ENCODE results near the gene CDS2. TPM values are rescaled to one million over a fixed set of nuclear protein-coding genes. Genes with fewer than 3 reads are reported as not detected.

The CDS2 gene
- total and polyA plus RNA-seq, 10 of the 15 experiments (the other 5 are each of a cell fraction or from before 2014, with no cell fraction given): 11.5 to 94.7 (median 23.1) TPM

DNA sequence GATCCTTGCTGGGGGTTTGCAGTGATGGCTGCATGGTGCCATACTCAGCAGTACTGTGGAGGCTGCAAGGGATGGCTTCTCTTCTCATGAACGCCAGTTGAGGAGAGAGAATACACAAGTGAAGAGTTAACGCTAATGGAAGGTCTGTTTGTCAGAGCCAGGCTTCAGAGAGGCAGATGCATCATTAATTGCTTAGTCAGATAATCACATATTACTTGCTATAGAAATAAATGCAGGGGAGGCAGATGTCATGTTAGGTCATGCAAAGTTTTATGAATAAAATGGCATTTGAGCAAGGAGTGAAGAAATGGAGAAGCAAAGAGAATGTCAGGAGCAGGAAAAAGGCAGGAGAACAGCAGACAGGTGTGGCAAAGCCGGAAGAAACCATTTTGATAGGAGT is 51.2 kb downstream of the CDS2 start:
- Histone ChIP-seq H3K27me3 (replicated peaks in 1 of 2; ENCODE audit: control insufficient read depth in 2 of 2, insufficient read depth in 2 of 2, low read length in 1 of 2) (no peaks in the 10 kb centered on the region), H3K79me2 (ENCODE audit: control insufficient read depth, insufficient read depth, low read length) (no peaks in the 10 kb centered on the region), H4K20me1 (ENCODE audit: control insufficient read depth, insufficient read depth) (no peaks in the 10 kb centered on the region; the same call in 1 of the 2 replicates), H3K9me3 (replicated peaks; ENCODE audit: control insufficient read depth, insufficient read depth, low read length) (no peaks in the 10 kb centered on the region), H2AFZ (ENCODE audit: control insufficient read depth, low read depth, low read length) (no peak overlapping the region), H3K9ac (ENCODE audit: control insufficient read depth, insufficient read depth, low read length) (no peak overlapping the region), H3K36me3 (ENCODE audit: control insufficient read depth in 2 of 2, insufficient read depth in 2 of 2, low read length in 1 of 2) (peaks cover 9 to 12% of the 10 kb centered on the region in 2 experiments), H3K4me1 (ENCODE audit: control insufficient read depth, insufficient read depth, low read length) (peaks cover 5% of the 10 kb centered on the region), H3K4me2 (ENCODE audit: control insufficient read depth, insufficient read depth) (no peak overlapping the region), H3K4me3 (no peak overlapping the region), H3K27ac (ENCODE audit: control insufficient read depth, insufficient read depth) (no peak overlapping the region)
- intact Hi-C loops (cut with micrococcal nuclease; ENCODE audit: unreplicated experiment): no loop called here
- FAIRE-seq (no peak), ATAC-seq (no peak), DNase-seq (ENCODE audit: low read depth, low spot score) (no peak)
- RAD21 ChIA-PET (ENCODE audit: unreplicated experiment): no interaction called here
- SMC1A ChIA-PET (ENCODE audit: uncharacterized antibody, unreplicated experiment): no interaction called here
- CTCF ChIA-PET: no interaction called here
- TF ChIP-seq BMI1 (IDR thresholded peaks at IDR 0.05; ENCODE audit: borderline replicate concordance) (no peak), CBX5 (IDR thresholded peaks at IDR 0.05; ENCODE audit: low read depth) (no peak), CHD4 (IDR thresholded peaks at IDR 0.05) (no peak), MYB (IDR thresholded peaks at IDR 0.05; ENCODE audit: borderline replicate concordance, low read depth, low read length) (no peak), CHD1 (IDR thresholded peaks at IDR 0.05; ENCODE audit: low read depth, low read length) (no peak), USF2 (IDR thresholded peaks at IDR 0.05; ENCODE audit: borderline replicate concordance, low read depth, low read length) (no peak), MXI1 (IDR thresholded peaks at IDR 0.05; ENCODE audit: low read depth, low read length) (no peak), NFYB (IDR thresholded peaks at IDR 0.05; ENCODE audit: insufficient read depth, low read depth, low read length) (no peak)
- TF ChIP-seq, protein P1, sequence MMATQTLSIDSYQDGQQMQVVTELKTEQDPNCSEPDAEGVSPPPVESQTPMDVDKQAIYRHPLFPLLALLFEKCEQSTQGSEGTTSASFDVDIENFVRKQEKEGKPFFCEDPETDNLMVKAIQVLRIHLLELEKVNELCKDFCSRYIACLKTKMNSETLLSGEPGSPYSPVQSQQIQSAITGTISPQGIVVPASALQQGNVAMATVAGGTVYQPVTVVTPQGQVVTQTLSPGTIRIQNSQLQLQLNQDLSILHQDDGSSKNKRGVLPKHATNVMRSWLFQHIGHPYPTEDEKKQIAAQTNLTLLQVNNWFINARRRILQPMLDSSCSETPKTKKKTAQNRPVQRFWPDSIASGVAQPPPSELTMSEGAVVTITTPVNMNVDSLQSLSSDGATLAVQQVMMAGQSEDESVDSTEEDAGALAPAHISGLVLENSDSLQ (IDR thresholded peaks at IDR 0.05): no peak
- in situ Hi-C loops (cut with MboI): no loop called here
- WGBS (ENCODE audit: insufficient coverage, insufficient replicate concordance, low lambda C conversion rate, missing lambda C conversion rate): 94% methylated on average over 3 of the region's 3 CpGs
- POLR2A ChIA-PET: no interaction called here
- no TSS peak for BruUV-seq (replicated peaks)

Data from GM12878 (cell line).